Mammary microvascular endothelial cell (primary cell): ENCODE results near the gene PALM2AKAP2. TPM values are rescaled to one million over a fixed set of nuclear protein-coding genes. Genes with fewer than 3 reads are reported as not detected.

Experiments
- total RNA-seq: library from RNA; depleted of rRNA; stranded (reverse); fragments of >200 nt; gene quantifications from 2 replicates; pipeline ENCODE4 v1.2.3, GENCODE V29; 2015

Gene PALM2AKAP2
- total RNA-seq: 0.05 and 0.07 TPM in 2 replicates

GRCh38 chr9:109779711-109780452, at the start of gene PALM2AKAP2:
Gene PALM2AKAP2, plus strand, starts transcription at chr9:109780198. Its CDS starts 291 bp downstream, at chr9:109780489.

